Keratinocyte (primary cell): ENCODE data around the gene DAZL. TPM values are rescaled to one million over a fixed set of nuclear protein-coding genes. Genes with fewer than 3 reads are reported as not detected.

Experiments
- DNase-seq: peaks from one replicate; pipeline ENCODE4 v3.0.0-alpha.2; 2011; ENCODE audit warnings: low read depth, missing footprints, low spot score
- FAIRE-seq: peaks from 2 replicates; lab custom pipeline; 2011; peaks lifted over from hg19 to GRCh38; lab: Jason Lieb, UNC
- H2AFZ ChIP-seq: 2 replicates; pipeline ENCODE4 v1.6.0; 2012; ENCODE audit warnings: low read length, control low read depth, inconsistent platforms; ENCODE audit not compliant: control insufficient read depth
- H3K27ac ChIP-seq: 2 replicates; pipeline ENCODE4 v1.5.1; 2011; ENCODE audit warnings: low read length; ENCODE audit not compliant: control insufficient read depth, insufficient read depth
- H3K27me3 ChIP-seq: 3 replicates; pipeline ENCODE4 v1.6.0; 2011; ENCODE audit warnings: low read length; ENCODE audit not compliant: control insufficient read depth, insufficient read depth; ENCODE audit errors: extremely low read depth
- H3K36me3 ChIP-seq, 2 experiments: 2 replicates in 1 of 2; 3 replicates in 1 of 2; pipeline ENCODE4 v1.5.1; 2011; ENCODE audit warnings: low read length in 2 of 2, mild to moderate bottlenecking in 1 of 2; ENCODE audit not compliant: control insufficient read depth in 2 of 2, insufficient read depth in 2 of 2; ENCODE audit errors: extremely low read depth in 1 of 2
- H3K4me1 ChIP-seq: 3 replicates; pipeline ENCODE4 v1.5.1; 2011; ENCODE audit warnings: low read length; ENCODE audit not compliant: control insufficient read depth, insufficient read depth; ENCODE audit errors: extremely low read depth
- H3K4me2 ChIP-seq: 3 replicates; pipeline ENCODE4 v1.6.0; 2011; ENCODE audit warnings: low read depth, low read length; ENCODE audit not compliant: control insufficient read depth, insufficient read depth; ENCODE audit errors: extremely low read depth
- H3K4me3 ChIP-seq, 3 experiments: fragments of 200-600 bp in 1 of 3; sonication (generic) in 1 of 3; 2 replicates in 2 of 3; 3 replicates in 1 of 3; pipeline ENCODE4 v1.5.1; 2011 to 2016; ENCODE audit warnings: low read length in 3 of 3, mild to moderate bottlenecking in 3 of 3, control low read depth in 2 of 3, inconsistent platforms in 1 of 3, low read depth in 1 of 3, mixed read lengths in 1 of 3, mixed run types in 1 of 3, moderate library complexity in 1 of 3; ENCODE audit not compliant: control insufficient read depth in 2 of 3, insufficient read depth in 2 of 3; ENCODE audit errors: extremely low read depth in 1 of 3
- H3K79me2 ChIP-seq: 2 replicates; pipeline ENCODE4 v1.6.0; 2012; ENCODE audit warnings: low read length; ENCODE audit not compliant: control insufficient read depth, insufficient read depth
- H3K9ac ChIP-seq: 3 replicates; pipeline ENCODE4 v1.6.0; 2011; ENCODE audit warnings: low read length; ENCODE audit not compliant: control insufficient read depth, insufficient read depth; ENCODE audit errors: extremely low read depth
- H3K9me1 ChIP-seq: 3 replicates; pipeline ENCODE4 v1.6.0; 2011; ENCODE audit warnings: low read length; ENCODE audit not compliant: control insufficient read depth, insufficient read depth; ENCODE audit errors: extremely low read depth
- H3K9me3 ChIP-seq: 2 replicates; pipeline ENCODE4 v1.5.1; 2012; ENCODE audit warnings: low read depth, low read length; ENCODE audit not compliant: control insufficient read depth
- H4K20me1 ChIP-seq: 3 replicates; pipeline ENCODE4 v1.6.0; 2011; ENCODE audit warnings: low read length; ENCODE audit not compliant: control insufficient read depth, insufficient read depth; ENCODE audit errors: extremely low read depth
- EZH2 ChIP-seq: IDR thresholded peaks from one replicate; pipeline ENCODE4 v1.6.1; 2012; ENCODE audit warnings: inconsistent platforms, mild to moderate bottlenecking, low read length, moderate library complexity
- dilution Hi-C: fragments of 300-500 bp; cut with MboI; formaldehyde crosslinking; loops from one replicate; pipeline ENCODE4 v1.7.0; 2020; ENCODE audit warnings: low sequenced_read_pairs; ENCODE audit not compliant: extremely low pct_ligation_motif_present
- polyA plus RNA-seq, 5 experiments: library from polyadenylated mRNA; depleted of rRNA in 3 of 5; stranded (reverse) in 3 of 5; stranded (forward) in 1 of 5; unstranded in 1 of 5; fragments of >200 nt; gene quantifications; 1 replicate in 1 of 5; 2 replicates in 3 of 5; 3 replicates in 1 of 5; pipeline versions ENCODE4 v1.2.1 to v1.2.3, GENCODE V29; 2011 to 2012; ENCODE audit warnings: missing spikeins in 2 of 5, low read depth in 1 of 5, low replicate concordance in 1 of 5
- TF ChIP-seq, protein P1 (sequence below), 3 experiments: IDR thresholded peaks in 1 of 3; conservative IDR thresholded peaks in 1 of 3; optimal IDR thresholded peaks in 1 of 3; 2 replicates in 2 of 3; 3 replicates in 1 of 3; pipeline versions ENCODE3 to v1.5.1; 2011; ENCODE audit warnings: low read length in 3 of 3, mild to moderate bottlenecking in 3 of 3, moderate library complexity in 2 of 3, control low read depth in 1 of 3, inconsistent platforms in 1 of 3; ENCODE audit not compliant: insufficient read depth in 2 of 3; ENCODE audit errors: extremely low read depth in 1 of 3

The DAZL gene
- polyA plus RNA-seq, 1 donor (not counting 4 experiments of a cell fraction or from before 2014, with no cell fraction given) = not detected

DNA sequence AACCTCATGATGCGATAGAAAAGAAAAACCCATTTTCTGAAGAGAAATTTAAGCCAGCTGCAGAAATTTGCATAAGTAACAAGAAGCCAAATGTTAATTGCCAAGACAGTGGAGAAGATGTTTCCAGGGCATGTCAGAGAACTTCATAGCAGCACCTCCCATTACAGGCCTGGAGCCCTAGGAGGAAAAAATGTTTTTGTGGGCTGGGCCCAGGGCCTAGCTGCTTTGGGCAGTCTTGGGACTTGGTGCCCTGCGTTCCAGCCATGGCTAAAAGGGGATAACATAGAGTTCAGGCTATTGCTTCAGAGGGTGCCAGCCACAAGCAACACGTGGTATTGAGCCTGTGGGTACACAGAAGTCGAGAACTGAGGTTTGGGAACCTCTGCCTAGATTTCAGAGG lies 10.9 kb upstream of the DAZL start:
- Histone ChIP-seq H3K79me2 (no peaks in the 10 kb centered on the region), H4K20me1 (no peaks in the 10 kb centered on the region), H3K27me3 (no peaks in the 10 kb centered on the region), H3K4me2 (no peak overlapping the region), H2AFZ (no peak overlapping the region), H3K4me3 (no peak overlapping the region), H3K27ac (no peak overlapping the region), H3K36me3 (no peaks in the 10 kb centered on the region), H3K9ac (no peak overlapping the region), H3K9me1 (no peaks in the 10 kb centered on the region), H3K4me1 (no peaks in the 10 kb centered on the region), H3K9me3 (peaks cover 2% of the 10 kb centered on the region)
- TF ChIP-seq, protein P1, sequence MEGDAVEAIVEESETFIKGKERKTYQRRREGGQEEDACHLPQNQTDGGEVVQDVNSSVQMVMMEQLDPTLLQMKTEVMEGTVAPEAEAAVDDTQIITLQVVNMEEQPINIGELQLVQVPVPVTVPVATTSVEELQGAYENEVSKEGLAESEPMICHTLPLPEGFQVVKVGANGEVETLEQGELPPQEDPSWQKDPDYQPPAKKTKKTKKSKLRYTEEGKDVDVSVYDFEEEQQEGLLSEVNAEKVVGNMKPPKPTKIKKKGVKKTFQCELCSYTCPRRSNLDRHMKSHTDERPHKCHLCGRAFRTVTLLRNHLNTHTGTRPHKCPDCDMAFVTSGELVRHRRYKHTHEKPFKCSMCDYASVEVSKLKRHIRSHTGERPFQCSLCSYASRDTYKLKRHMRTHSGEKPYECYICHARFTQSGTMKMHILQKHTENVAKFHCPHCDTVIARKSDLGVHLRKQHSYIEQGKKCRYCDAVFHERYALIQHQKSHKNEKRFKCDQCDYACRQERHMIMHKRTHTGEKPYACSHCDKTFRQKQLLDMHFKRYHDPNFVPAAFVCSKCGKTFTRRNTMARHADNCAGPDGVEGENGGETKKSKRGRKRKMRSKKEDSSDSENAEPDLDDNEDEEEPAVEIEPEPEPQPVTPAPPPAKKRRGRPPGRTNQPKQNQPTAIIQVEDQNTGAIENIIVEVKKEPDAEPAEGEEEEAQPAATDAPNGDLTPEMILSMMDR (optimal IDR thresholded peaks at IDR 0.05 in 1 of 3, IDR thresholded peaks at IDR 0.05 in 1 of 3, conservative IDR thresholded peaks at IDR 0.05 in 1 of 3; ENCODE audit: extremely low read depth in 1 of 3, insufficient read depth in 2 of 3, low read length in 3 of 3) = no peak
- no peak for TF ChIP-seq EZH2
- no peak for DNase-seq
- FAIRE-seq = no peak
- dilution Hi-C loops = loop anchor here (25.0 kb wide), 1 partner anchor 246 kb away; no protein-coding TSS in a partner anchor

DNA sequence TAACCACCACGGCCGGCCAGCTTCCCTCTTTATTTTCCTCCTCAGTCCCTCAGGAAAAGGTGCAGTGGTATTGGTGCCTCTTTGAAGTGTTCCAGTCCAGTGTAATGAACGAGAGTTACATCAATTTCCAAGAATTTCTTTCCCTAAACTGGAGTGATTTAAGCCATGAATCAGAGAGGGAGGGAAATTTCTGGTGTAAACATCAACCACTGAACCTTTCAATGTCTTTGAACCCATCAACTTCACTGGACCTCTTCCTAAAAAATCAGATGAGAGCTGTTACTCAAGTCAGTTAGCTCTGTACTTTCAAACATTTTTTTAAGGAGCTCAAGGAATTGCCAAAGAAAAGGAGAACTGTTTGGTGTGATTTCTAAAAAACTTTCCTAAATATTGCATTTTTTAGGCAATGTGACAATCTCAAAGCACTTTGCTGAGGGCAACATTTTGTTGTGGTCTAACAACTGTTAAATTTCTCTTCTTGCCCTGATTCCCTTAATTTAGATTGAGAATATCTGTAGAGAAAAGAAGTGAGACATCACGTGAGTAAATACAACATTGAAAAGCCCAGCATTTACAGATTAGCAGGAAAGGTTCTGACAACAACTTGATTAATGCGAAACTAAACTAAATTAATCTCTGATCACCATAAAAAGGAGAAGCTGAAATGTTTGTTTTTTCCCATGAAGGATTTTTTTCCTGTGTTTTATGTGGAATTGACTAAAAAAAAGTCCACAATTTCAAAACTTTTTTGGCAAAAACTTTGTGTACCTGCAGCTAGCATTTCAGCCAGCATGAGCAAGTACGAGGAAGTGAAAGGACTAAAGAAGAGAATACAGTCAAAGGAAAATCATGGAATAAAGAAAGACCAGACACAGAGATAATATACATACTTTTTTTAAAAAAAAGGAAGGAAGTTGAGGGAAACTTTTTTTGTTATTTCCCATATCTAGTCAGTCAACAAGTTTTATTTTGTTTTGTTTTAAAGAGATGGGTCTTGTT lies 9.1 kb upstream of the DAZL start:
- H3K36me3 ChIP-seq = no peaks in the 10 kb centered on the region
- no peak overlapping the region for H3K4me2 ChIP-seq
- TF ChIP-seq, protein P1 (optimal IDR thresholded peaks at IDR 0.05 in 1 of 3, IDR thresholded peaks at IDR 0.05 in 1 of 3, conservative IDR thresholded peaks at IDR 0.05 in 1 of 3; ENCODE audit: extremely low read depth in 1 of 3, insufficient read depth in 2 of 3, low read length in 3 of 3) = no peak
- TF ChIP-seq EZH2 = no peak
- no peaks in the 10 kb centered on the region for H3K9me1 ChIP-seq
- H3K27me3 ChIP-seq = no peaks in the 10 kb centered on the region
- no peak overlapping the region for H3K27ac ChIP-seq
- H3K4me3 ChIP-seq = no peak overlapping the region
- H3K9me3 ChIP-seq = peaks cover 2% of the 10 kb centered on the region
- dilution Hi-C loops = loop anchor here (25.0 kb wide), 1 partner anchor 248 kb away; no protein-coding TSS in a partner anchor
- H3K4me1 ChIP-seq = no peaks in the 10 kb centered on the region
- H3K9ac ChIP-seq = no peak overlapping the region
- DNase-seq = no peak
- H2AFZ ChIP-seq = no peak overlapping the region
- FAIRE-seq = no peak
- no peaks in the 10 kb centered on the region for H3K79me2 ChIP-seq
- H4K20me1 ChIP-seq = no peaks in the 10 kb centered on the region
